ENCODE results near the gene RBMY1A1. TPM values are rescaled to one million over a fixed set of nuclear protein-coding genes. Genes with fewer than 3 reads are reported as not detected.
"Not testable (repeated sequence)": the region's sequence is repeated elsewhere in the genome, so short reads cannot be mapped to it uniquely, and the experiment has no call there.

Gene RBMY1A1
- not detected in 2 replicates for total RNA-seq (2013; cell fraction: nucleolus; rRNA removed)
- total RNA-seq (2014; rRNA removed) (not detected in 2 replicates), total RNA-seq (2014; rRNA removed; fragmentation: Illumina TruSeq; extraction: Trizol) (not detected in 2 replicates), total RNA-seq (2021) (not detected in 2 replicates), polyA plus RNA-seq (2011; rRNA removed) (not detected in 2 replicates), polyA plus RNA-seq (2014; fragmentation: Illumina TruSeq; extraction: Trizol) (not detected in 2 replicates), polyA plus RNA-seq (2014; fragmentation: Nextera tagmentation; extraction: Ambion mirVana) (not detected), polyA plus RNA-seq (2014; rRNA removed) (not detected in 2 replicates), polyA plus RNA-seq (2016; fragmentation: Nextera tagmentation; extraction: Ambion mirVana) (not detected), polyA minus RNA-seq (2011; rRNA and poly(A)+ RNA removed) (not detected in 2 replicates), Bru-seq, nascent RNA (not detected), BruChase-seq, experiment 1, labeled RNA remaining after a 6-hour chase (not detected), BruChase-seq, experiment 2, labeled RNA remaining after a 2-hour chase (not detected)
- not detected for polyA plus RNA-seq (2011; ENCODE audit: low read depth)
- polyA plus RNA-seq (2011; cell fraction: cytosol; rRNA removed), result not detected in 2 replicates
- polyA plus RNA-seq (2011; cell fraction: nucleus; rRNA removed), result not detected in 2 replicates
- polyA plus RNA-seq (2012), result not detected in 2 replicates
- polyA minus RNA-seq (2011; cell fraction: cytosol; rRNA and poly(A)+ RNA removed), result not detected in 2 replicates
- not detected in 2 replicates for polyA minus RNA-seq (2011; cell fraction: nucleus; rRNA and poly(A)+ RNA removed)
- long read RNA-seq, experiment 1, result 0 reads
- long read RNA-seq, experiment 2, result 0 reads

GRCh38 chrY:21534579-21534978 is at the start of gene RBMY1A1:
Gene RBMY1A1, plus strand, starts transcription at chrY:21534879. Its CDS starts 2,013 bp downstream, at chrY:21536892.
- H3K4me3 ChIP-seq; ATAC-seq; FAIRE-seq; H2AFZ ChIP-seq (ENCODE audit: control insufficient read depth, low read depth, low read length); H3K9ac ChIP-seq (ENCODE audit: control insufficient read depth, insufficient read depth, low read length); RAD21 ChIA-PET (ENCODE audit: unreplicated experiment); H3K9me3 ChIP-seq (replicated peaks; ENCODE audit: control insufficient read depth, insufficient read depth, low read length); SMC1A ChIA-PET (ENCODE audit: uncharacterized antibody, unreplicated experiment); H3K79me2 ChIP-seq (ENCODE audit: control insufficient read depth, insufficient read depth, low read length); H3K27me3 ChIP-seq (replicated peaks in 1 of 2; ENCODE audit: control insufficient read depth in 2 of 2, insufficient read depth in 2 of 2, low read length in 1 of 2); in situ Hi-C loops (cut with MboI); H3K4me1 ChIP-seq (ENCODE audit: control insufficient read depth, insufficient read depth, low read length); H3K27ac ChIP-seq (ENCODE audit: control insufficient read depth, insufficient read depth); H4K20me1 ChIP-seq (ENCODE audit: control insufficient read depth, insufficient read depth); CTCF ChIA-PET; H3K4me2 ChIP-seq (ENCODE audit: control insufficient read depth, insufficient read depth); BruUV-seq (replicated peaks); POLR2A ChIA-PET; H3K36me3 ChIP-seq (ENCODE audit: control insufficient read depth in 2 of 2, insufficient read depth in 2 of 2, low read length in 1 of 2); intact Hi-C loops (cut with micrococcal nuclease; ENCODE audit: unreplicated experiment); DNase-seq (ENCODE audit: low read depth, low spot score): not testable (repeated sequence)
- no CpG with 5 or more reads among the region's 28 CpGs for WGBS (ENCODE audit: insufficient coverage, insufficient replicate concordance, low lambda C conversion rate, missing lambda C conversion rate)

DNA sequence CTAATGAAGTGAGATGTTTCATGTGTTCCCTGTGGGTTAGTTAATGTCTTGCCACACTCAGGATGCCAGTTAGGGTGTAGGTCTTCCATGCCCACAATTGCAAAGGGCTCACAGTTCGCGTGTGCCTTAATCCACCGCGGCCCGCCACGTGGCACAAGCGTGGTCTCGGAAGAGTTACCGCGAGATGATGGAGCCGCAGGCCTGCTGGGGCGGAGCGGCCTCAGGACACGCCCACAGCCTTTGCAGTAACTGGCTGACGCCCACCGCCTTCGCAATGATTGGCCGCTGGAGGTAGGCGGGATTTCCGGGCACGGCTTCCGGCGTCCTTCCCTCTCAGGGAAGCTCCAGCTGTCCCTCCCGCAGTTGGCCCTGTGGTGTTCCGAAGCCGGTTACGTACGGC is 23.6 kb upstream of the RBMY1A1 start, which contains the start of gene RBMY1B:
RBMY1B (plus strand) TSS at position 301 of the 400 bp plus-strand sequence. CDS start 2,013 bp downstream, outside the sequence.
- H4K20me1 ChIP-seq (ENCODE audit: control insufficient read depth, insufficient read depth); H3K36me3 ChIP-seq (ENCODE audit: control insufficient read depth in 2 of 2, insufficient read depth in 2 of 2, low read length in 1 of 2); DNase-seq (ENCODE audit: low read depth, low spot score); in situ Hi-C loops (cut with MboI); H3K27ac ChIP-seq (ENCODE audit: control insufficient read depth, insufficient read depth); H3K9ac ChIP-seq (ENCODE audit: control insufficient read depth, insufficient read depth, low read length); H3K4me1 ChIP-seq (ENCODE audit: control insufficient read depth, insufficient read depth, low read length); H3K4me2 ChIP-seq (ENCODE audit: control insufficient read depth, insufficient read depth); H2AFZ ChIP-seq (ENCODE audit: control insufficient read depth, low read depth, low read length); BruUV-seq (replicated peaks); H3K4me3 ChIP-seq; intact Hi-C loops (cut with micrococcal nuclease; ENCODE audit: unreplicated experiment); FAIRE-seq; H3K9me3 ChIP-seq (replicated peaks; ENCODE audit: control insufficient read depth, insufficient read depth, low read length); H3K79me2 ChIP-seq (ENCODE audit: control insufficient read depth, insufficient read depth, low read length); SMC1A ChIA-PET (ENCODE audit: uncharacterized antibody, unreplicated experiment); POLR2A ChIA-PET; H3K27me3 ChIP-seq (replicated peaks in 1 of 2; ENCODE audit: control insufficient read depth in 2 of 2, insufficient read depth in 2 of 2, low read length in 1 of 2); ATAC-seq; CTCF ChIA-PET; RAD21 ChIA-PET (ENCODE audit: unreplicated experiment): not testable (repeated sequence)
- WGBS (ENCODE audit: insufficient coverage, insufficient replicate concordance, low lambda C conversion rate, missing lambda C conversion rate), result no CpG with 5 or more reads among the region's 28 CpGs

DNA sequence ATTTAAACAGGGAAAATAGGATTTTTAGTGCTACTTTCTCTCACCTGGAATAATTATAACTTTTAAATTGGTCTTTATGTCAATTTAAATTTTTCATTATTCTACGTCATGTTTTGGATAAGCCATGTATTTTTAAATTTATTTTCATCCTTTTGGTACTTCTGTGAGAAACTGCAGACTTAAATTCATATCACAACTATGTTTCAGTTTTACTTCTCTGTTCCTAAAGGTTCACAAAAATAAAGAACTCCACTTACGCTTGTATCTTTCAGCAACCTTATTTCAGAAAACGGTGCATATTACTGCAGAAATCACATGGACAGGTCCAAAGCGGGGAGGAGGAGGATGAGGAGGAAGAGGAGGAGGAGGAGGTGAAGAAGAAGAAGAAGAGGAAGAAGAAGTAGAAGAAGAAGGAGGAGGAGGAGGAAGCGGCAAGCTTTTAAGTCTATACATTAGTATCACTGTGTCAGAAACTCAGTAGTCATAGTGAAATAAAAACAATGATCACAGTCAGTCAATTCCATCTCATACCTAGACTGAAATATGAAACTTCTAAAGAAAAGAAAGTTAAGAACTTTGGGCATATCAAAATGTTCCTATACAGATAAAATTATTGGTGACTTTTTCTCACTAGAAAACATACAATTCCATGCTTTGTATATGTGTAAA is 24.8 kb downstream of the RBMY1A1 start:
- SMC1A ChIA-PET (ENCODE audit: uncharacterized antibody, unreplicated experiment); ATAC-seq; H3K27ac ChIP-seq (ENCODE audit: control insufficient read depth, insufficient read depth); POLR2A ChIA-PET; BruUV-seq (replicated peaks); H3K4me3 ChIP-seq; H3K9me3 ChIP-seq (replicated peaks; ENCODE audit: control insufficient read depth, insufficient read depth, low read length); H2AFZ ChIP-seq (ENCODE audit: control insufficient read depth, low read depth, low read length); H3K4me2 ChIP-seq (ENCODE audit: control insufficient read depth, insufficient read depth); RAD21 ChIA-PET (ENCODE audit: unreplicated experiment); DNase-seq (ENCODE audit: low read depth, low spot score); FAIRE-seq; H4K20me1 ChIP-seq (ENCODE audit: control insufficient read depth, insufficient read depth); H3K9ac ChIP-seq (ENCODE audit: control insufficient read depth, insufficient read depth, low read length); CTCF ChIA-PET; intact Hi-C loops (cut with micrococcal nuclease; ENCODE audit: unreplicated experiment); H3K36me3 ChIP-seq (ENCODE audit: control insufficient read depth in 2 of 2, insufficient read depth in 2 of 2, low read length in 1 of 2); H3K79me2 ChIP-seq (ENCODE audit: control insufficient read depth, insufficient read depth, low read length); H3K4me1 ChIP-seq (ENCODE audit: control insufficient read depth, insufficient read depth, low read length); H3K27me3 ChIP-seq (replicated peaks in 1 of 2; ENCODE audit: control insufficient read depth in 2 of 2, insufficient read depth in 2 of 2, low read length in 1 of 2); in situ Hi-C loops (cut with MboI): not testable (repeated sequence)
- WGBS (ENCODE audit: insufficient coverage, insufficient replicate concordance, low lambda C conversion rate, missing lambda C conversion rate), result no CpG with 5 or more reads among the region's 5 CpGs

All from GM12878 (cell line).